H9 (cell line): ENCODE data around the gene MRPL28. TPM values are rescaled to one million over a fixed set of nuclear protein-coding genes. Genes with fewer than 3 reads are reported as not detected.

Source experiments
- DNase-seq: peaks from one replicate; pipeline ENCODE4 v3.0.0-alpha.2; 2017
- H2AFZ ChIP-seq: one replicate; pipeline ENCODE4 v1.6.1; 2013; ENCODE audit warnings: mild to moderate bottlenecking, low read length, control low read depth, moderate library complexity
- H2AK5ac ChIP-seq: 2 replicates; pipeline ENCODE4 v1.6.1; 2013; ENCODE audit warnings: low read length, control low read depth, mixed read lengths; ENCODE audit not compliant: insufficient read length
- H2BK120ac ChIP-seq: one replicate; pipeline ENCODE4 v1.6.1; 2013; ENCODE audit warnings: low read depth, mild to moderate bottlenecking, low read length, control low read depth, inconsistent platforms; ENCODE audit not compliant: poor library complexity, severe bottlenecking
- H2BK12ac ChIP-seq: 2 replicates; pipeline ENCODE4 v1.6.1; 2013; ENCODE audit warnings: low read length, control low read depth, mixed read lengths, low read depth; ENCODE audit not compliant: insufficient read length
- H2BK15ac ChIP-seq: 2 replicates; pipeline ENCODE4 v1.6.1; 2013; ENCODE audit warnings: low read depth, low read length, control low read depth
- H2BK20ac ChIP-seq: one replicate; pipeline ENCODE4 v1.6.1; 2013; ENCODE audit warnings: low read depth, mild to moderate bottlenecking, low read length, control low read depth, inconsistent platforms; ENCODE audit not compliant: poor library complexity, severe bottlenecking
- H2BK5ac ChIP-seq: 2 replicates; pipeline ENCODE4 v1.6.1; 2013; ENCODE audit warnings: low read length, control low read depth, mixed read lengths; ENCODE audit not compliant: insufficient read length
- H3K14ac ChIP-seq: 2 replicates; pipeline ENCODE4 v1.6.1; 2013; ENCODE audit warnings: low read length, control low read depth; ENCODE audit not compliant: insufficient read depth
- H3K18ac ChIP-seq: 2 replicates; pipeline ENCODE4 v1.6.1; 2013; ENCODE audit warnings: low read depth, mild to moderate bottlenecking, mixed read lengths, low read length, control low read depth; ENCODE audit not compliant: insufficient read length
- H3K23ac ChIP-seq: 2 replicates; pipeline ENCODE4 v1.6.1; 2013; ENCODE audit warnings: low read length, control low read depth, mixed read lengths, low read depth; ENCODE audit not compliant: insufficient read length
- H3K23me2 ChIP-seq: 2 replicates; pipeline ENCODE4 v1.6.1; 2013; ENCODE audit warnings: low read depth, mild to moderate bottlenecking, mixed read lengths, low read length, control low read depth; ENCODE audit not compliant: insufficient read length, poor library complexity, severe bottlenecking
- H3K27ac ChIP-seq: 2 replicates; pipeline ENCODE4 v1.5.1; 2013; ENCODE audit warnings: low read length, control low read depth, mixed read lengths, low read depth; ENCODE audit not compliant: insufficient read length
- H3K27me3 ChIP-seq: 2 replicates; pipeline ENCODE4 v1.6.1; 2013; ENCODE audit warnings: low read length, control low read depth, inconsistent platforms; ENCODE audit not compliant: insufficient read depth
- H3K4ac ChIP-seq: 2 replicates; pipeline ENCODE4 v1.6.1; 2013; ENCODE audit warnings: low read depth, mild to moderate bottlenecking, control low read depth, inconsistent platforms, low read length, moderate library complexity
- H3K4me1 ChIP-seq: 2 replicates; pipeline ENCODE4 v1.6.1; 2013; ENCODE audit warnings: low read length, control low read depth, inconsistent platforms; ENCODE audit not compliant: insufficient read depth
- H3K4me2 ChIP-seq: 2 replicates; pipeline ENCODE4 v1.6.1; 2013; ENCODE audit warnings: low read length, control low read depth, mixed read lengths; ENCODE audit not compliant: insufficient read length, insufficient read depth
- H3K56ac ChIP-seq: 2 replicates; pipeline ENCODE4 v1.6.1; 2013; ENCODE audit warnings: low read depth, mild to moderate bottlenecking, mixed read lengths, low read length, control low read depth; ENCODE audit not compliant: insufficient read length
- H3K79me1 ChIP-seq: 2 replicates; pipeline ENCODE4 v1.6.1; 2013; ENCODE audit warnings: low read depth, mild to moderate bottlenecking, moderate library complexity, low read length, control low read depth, inconsistent platforms; ENCODE audit not compliant: insufficient read depth, poor library complexity, severe bottlenecking
- H3K79me2 ChIP-seq: 2 replicates; pipeline ENCODE4 v1.6.1; 2013; ENCODE audit warnings: low read length, control low read depth, inconsistent platforms; ENCODE audit not compliant: insufficient read depth
- H3K9ac ChIP-seq: 2 replicates; pipeline ENCODE4 v1.6.1; 2013; ENCODE audit warnings: low read length, control low read depth, mixed read lengths; ENCODE audit not compliant: insufficient read length; ENCODE audit errors: extremely low read depth
- H3K9me3 ChIP-seq: one replicate; pipeline ENCODE4 v1.6.1; 2013; ENCODE audit warnings: low read depth, low read length, inconsistent platforms; ENCODE audit not compliant: control insufficient read depth
- H3T11ph ChIP-seq: one replicate; pipeline ENCODE4 v1.6.1; 2013; ENCODE audit warnings: mild to moderate bottlenecking, low read length, control low read depth, inconsistent platforms
- H4K20me1 ChIP-seq: one replicate; pipeline ENCODE4 v1.6.1; 2013; ENCODE audit not compliant: control insufficient read depth, insufficient read length, insufficient read depth
- H4K5ac ChIP-seq: 2 replicates; pipeline ENCODE4 v1.6.1; 2013; ENCODE audit warnings: low read depth, mild to moderate bottlenecking, mixed read lengths, low read length, control low read depth; ENCODE audit not compliant: insufficient read length
- H4K8ac ChIP-seq: replicated peaks from 2 replicates; pipeline ENCODE4 v1.6.1; 2013; ENCODE audit warnings: low read length, control low read depth, mixed read lengths, low read depth; ENCODE audit not compliant: insufficient read length
- H4K91ac ChIP-seq: 2 replicates; pipeline ENCODE4 v1.6.1; 2013; ENCODE audit warnings: low read depth, mild to moderate bottlenecking, moderate library complexity, mixed read lengths, low read length, control low read depth; ENCODE audit not compliant: insufficient read length
- H3K27ac Mint-ChIP-seq, 3 experiments: 2 replicates in 2 of 3; 3 replicates in 1 of 3; pipeline ENCODE4 v1.8.0; 2020 to 2021; ENCODE audit warnings: mixed read lengths in 3 of 3, mild to moderate bottlenecking in 1 of 3, moderate library complexity in 1 of 3
- H3K27me3 Mint-ChIP-seq: 2 replicates; pipeline ENCODE4 v1.8.0; 2021; ENCODE audit warnings: low read depth, mild to moderate bottlenecking, moderate library complexity, mixed read lengths
- H3K36me3 Mint-ChIP-seq, 3 experiments: 2 replicates in 2 of 3; 3 replicates in 1 of 3; pipeline ENCODE4 v1.8.0; 2020 to 2021; ENCODE audit warnings: low read depth in 3 of 3, mixed read lengths in 3 of 3; ENCODE audit not compliant: insufficient read depth in 1 of 3
- H3K4me1 Mint-ChIP-seq, 2 experiments: 2 replicates each; pipeline ENCODE4 v1.8.0; 2020; ENCODE audit warnings: mixed read lengths in 2 of 2
- H3K4me3 Mint-ChIP-seq, 2 experiments: 2 replicates in 1 of 2; 3 replicates in 1 of 2; pipeline ENCODE4 v1.8.0; 2020 to 2021; ENCODE audit warnings: mild to moderate bottlenecking in 2 of 2, mixed read lengths in 2 of 2, moderate library complexity in 1 of 2
- H3K9me3 Mint-ChIP-seq, 2 experiments: 2 replicates in 1 of 2; 3 replicates in 1 of 2; pipeline ENCODE4 v1.8.0; 2020; ENCODE audit warnings: mild to moderate bottlenecking in 2 of 2, mixed read lengths in 2 of 2, moderate library complexity in 1 of 2
- CTCF ChIP-seq: fragments of 200-600 bp; sonication (generic); conservative IDR thresholded peaks from 3 replicates; pipeline ENCODE4 v1.8.0; 2021; ENCODE audit warnings: antibody characterized with exemption, mild to moderate bottlenecking
- WGBS: extraction: QIAGEN DNeasy Blood & Tissue Kit; methylation state at CpG from one replicate; pipeline ENCODE4 v1.1.7; 2013; ENCODE audit warnings: missing lambda C conversion rate, low lambda C conversion rate, mixed read lengths; ENCODE audit not compliant: insufficient read length; ENCODE audit errors: extremely low coverage; 5-methylcytosine and 5-hydroxymethylcytosine counted together
- total RNA-seq: library from RNA; stranded (reverse); gene quantifications from 2 replicates; pipeline ENCODE4 v1.2.1, GENCODE V29; 2021

Gene MRPL28
- total RNA-seq, 1 experiment from 2014 or later, result 154 TPM

GRCh38 chr16:374616-374926 lies 4.2 kb upstream of the MRPL28 start:
- H3K79me2 ChIP-seq, result no peaks in the 10 kb centered on the region; the same call in 1 of the 2 replicates
- H2BK20ac ChIP-seq, result no peak overlapping the region
- no peak overlapping the region for H2BK15ac ChIP-seq
- no peaks in the 10 kb centered on the region for H3K23me2 ChIP-seq
- H4K20me1 ChIP-seq, result no peaks in the 10 kb centered on the region
- Mint-ChIP-seq H3K27me3 (no peaks in the 10 kb centered on the region; the same call in 1 of the 2 replicates), H3K9me3 (no peaks in the 10 kb centered on the region), H3K4me3 (no peak overlapping the region), H3K36me3 (peaks cover 5 to 47% (median 22%) of the 10 kb centered on the region in 3 experiments), H3K4me1 (peaks cover 11 to 21% of the 10 kb centered on the region in 2 experiments), H3K27ac (no peak overlapping the region)
- no peak overlapping the region for H2BK12ac ChIP-seq
- H3K18ac ChIP-seq, result no peak overlapping the region
- no peaks in the 10 kb centered on the region for H3K79me1 ChIP-seq
- H3K27me3 ChIP-seq, result no peaks in the 10 kb centered on the region
- no peak overlapping the region for H3K4ac ChIP-seq
- H4K5ac ChIP-seq, result no peak overlapping the region
- H3K27ac ChIP-seq, result no peak overlapping the region
- WGBS, result no CpG with 5 or more reads among the region's 9 CpGs
- TF ChIP-seq CTCF, result no peak
- no peak overlapping the region for H2AFZ ChIP-seq
- H3K23ac ChIP-seq, result no peak overlapping the region
- H3K4me2 ChIP-seq, result no peak overlapping the region
- no peak overlapping the region for H3K14ac ChIP-seq
- H3K4me1 ChIP-seq, result no peaks in the 10 kb centered on the region
- H4K8ac ChIP-seq, result no peak overlapping the region
- no peak overlapping the region for H3T11ph ChIP-seq
- H4K91ac ChIP-seq, result no peak overlapping the region
- H3K9ac ChIP-seq, result no peak overlapping the region
- no peaks in the 10 kb centered on the region for H3K9me3 ChIP-seq
- H3K56ac ChIP-seq, result no peak overlapping the region
- no peak for DNase-seq
- H2BK120ac ChIP-seq, result no peak overlapping the region
- no peak overlapping the region for H2BK5ac ChIP-seq
- no peak overlapping the region for H2AK5ac ChIP-seq
